Gastroesophageal sphincter (tissue), 3 donors: Measurements from ENCODE around the gene TRIP4.

Experiments used
- EP300 ChIP-seq: sonication (generic); formaldehyde crosslinking; IDR thresholded peaks from one replicate; pipeline ENCODE4 v1.6.1; 2017; ENCODE audit warnings: antibody characterized with exemption, mild to moderate bottlenecking
- POLR2A ChIP-seq, 2 donors: fragments of 450-650 bp; IDR thresholded peaks; one replicate each; pipeline ENCODE4 v1.6.1; 2017; ENCODE audit warnings: antibody characterized with exemption in 2 of 2, mild to moderate bottlenecking in 2 of 2, moderate library complexity in 1 of 2
- POLR2AphosphoS5 ChIP-seq: sonication (generic); formaldehyde crosslinking; IDR thresholded peaks from one replicate; pipeline ENCODE4 v1.6.1; 2017; ENCODE audit warnings: antibody characterized with exemption
- TF ChIP-seq, protein P1 (sequence below), 4 experiments: fragments of 200-600 bp in 2 of 4; fragments of 450-650 bp in 2 of 4; sonication (generic) in 1 of 4; IDR thresholded peaks; one replicate each; pipeline ENCODE4 v1.5.1; 2017 to 2019; ENCODE audit warnings: antibody characterized with exemption in 4 of 4, mild to moderate bottlenecking in 2 of 4, moderate library complexity in 2 of 4

GRCh38 chr15:64483749-64484148 is 96.1 kb downstream of the TRIP4 start:
- TF ChIP-seq POLR2A (IDR thresholded peaks at IDR 0.05) (no peak), EP300 (no peak), POLR2AphosphoS5 (no peak)
- TF ChIP-seq, protein P1, sequence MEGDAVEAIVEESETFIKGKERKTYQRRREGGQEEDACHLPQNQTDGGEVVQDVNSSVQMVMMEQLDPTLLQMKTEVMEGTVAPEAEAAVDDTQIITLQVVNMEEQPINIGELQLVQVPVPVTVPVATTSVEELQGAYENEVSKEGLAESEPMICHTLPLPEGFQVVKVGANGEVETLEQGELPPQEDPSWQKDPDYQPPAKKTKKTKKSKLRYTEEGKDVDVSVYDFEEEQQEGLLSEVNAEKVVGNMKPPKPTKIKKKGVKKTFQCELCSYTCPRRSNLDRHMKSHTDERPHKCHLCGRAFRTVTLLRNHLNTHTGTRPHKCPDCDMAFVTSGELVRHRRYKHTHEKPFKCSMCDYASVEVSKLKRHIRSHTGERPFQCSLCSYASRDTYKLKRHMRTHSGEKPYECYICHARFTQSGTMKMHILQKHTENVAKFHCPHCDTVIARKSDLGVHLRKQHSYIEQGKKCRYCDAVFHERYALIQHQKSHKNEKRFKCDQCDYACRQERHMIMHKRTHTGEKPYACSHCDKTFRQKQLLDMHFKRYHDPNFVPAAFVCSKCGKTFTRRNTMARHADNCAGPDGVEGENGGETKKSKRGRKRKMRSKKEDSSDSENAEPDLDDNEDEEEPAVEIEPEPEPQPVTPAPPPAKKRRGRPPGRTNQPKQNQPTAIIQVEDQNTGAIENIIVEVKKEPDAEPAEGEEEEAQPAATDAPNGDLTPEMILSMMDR (IDR thresholded peaks at IDR 0.05), result no peak
